RWPE1 (cell line): ENCODE data around the gene MADD.
A peak's percentile ranks its signal among the peaks of the same experiment; 100 is the strongest.

Experiments
- CTCF ChIA-PET: fragments of 350-600 bp; sonication (Branson Sonifier 250); formaldehyde crosslinking; extraction: SDS; loops from one replicate; lab custom pipeline; 2021; lab: Yijun Ruan, JAX
- POLR2A ChIA-PET: fragments of 400-600 bp; formaldehyde crosslinking; extraction: SDS; loops from one replicate; lab custom pipeline; 2020; ENCODE audit warnings: antibody characterized with exemption; ENCODE audit not compliant: low non-redundant PET; lab: Yijun Ruan, JAX
- DNase-seq: peaks from one replicate; pipeline ENCODE4 v3.0.0; 2012; ENCODE audit warnings: low spot score
- H3K27ac ChIP-seq: fragments of 450-650 bp; 2 replicates; pipeline ENCODE4 v1.5.1; 2017
- TF ChIP-seq, protein P1 (sequence below): fragments of 450-650 bp; conservative IDR thresholded peaks from 2 replicates; pipeline ENCODE4 v1.5.1; 2017; ENCODE audit warnings: low read depth, mild to moderate bottlenecking

MADD gene

DNA sequence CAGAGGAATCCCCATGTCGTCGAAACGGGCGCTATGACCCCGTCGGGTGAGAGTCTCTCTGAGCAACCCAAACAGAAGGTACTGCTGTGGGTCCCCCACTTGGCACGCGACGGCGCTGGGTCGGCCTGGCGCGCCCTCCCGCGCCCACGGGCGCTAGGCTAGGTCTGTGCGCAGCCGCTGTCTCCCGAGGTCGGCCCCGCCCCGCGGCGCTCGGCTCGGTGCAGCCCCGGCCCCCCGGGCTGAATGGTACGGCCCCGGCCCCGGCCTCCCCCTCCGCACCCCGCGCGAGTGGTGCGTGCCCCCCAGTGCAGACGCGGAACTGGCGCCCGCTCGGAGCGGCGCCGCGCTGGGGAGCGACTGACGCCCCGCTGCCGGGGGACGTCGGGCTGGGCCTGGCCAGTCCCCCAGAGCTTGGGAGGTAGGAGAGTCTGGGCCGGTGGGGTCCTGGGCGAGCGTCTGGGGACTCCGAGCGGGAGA is at the start of gene MADD:
Gene MADD, plus strand, starts transcription at position 305 of the 477 bp plus-strand sequence.
- CTCF ChIA-PET: no interaction called here
- TF ChIP-seq, protein P1, sequence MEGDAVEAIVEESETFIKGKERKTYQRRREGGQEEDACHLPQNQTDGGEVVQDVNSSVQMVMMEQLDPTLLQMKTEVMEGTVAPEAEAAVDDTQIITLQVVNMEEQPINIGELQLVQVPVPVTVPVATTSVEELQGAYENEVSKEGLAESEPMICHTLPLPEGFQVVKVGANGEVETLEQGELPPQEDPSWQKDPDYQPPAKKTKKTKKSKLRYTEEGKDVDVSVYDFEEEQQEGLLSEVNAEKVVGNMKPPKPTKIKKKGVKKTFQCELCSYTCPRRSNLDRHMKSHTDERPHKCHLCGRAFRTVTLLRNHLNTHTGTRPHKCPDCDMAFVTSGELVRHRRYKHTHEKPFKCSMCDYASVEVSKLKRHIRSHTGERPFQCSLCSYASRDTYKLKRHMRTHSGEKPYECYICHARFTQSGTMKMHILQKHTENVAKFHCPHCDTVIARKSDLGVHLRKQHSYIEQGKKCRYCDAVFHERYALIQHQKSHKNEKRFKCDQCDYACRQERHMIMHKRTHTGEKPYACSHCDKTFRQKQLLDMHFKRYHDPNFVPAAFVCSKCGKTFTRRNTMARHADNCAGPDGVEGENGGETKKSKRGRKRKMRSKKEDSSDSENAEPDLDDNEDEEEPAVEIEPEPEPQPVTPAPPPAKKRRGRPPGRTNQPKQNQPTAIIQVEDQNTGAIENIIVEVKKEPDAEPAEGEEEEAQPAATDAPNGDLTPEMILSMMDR: no peak
- POLR2A ChIA-PET: interaction anchor here (0.6 kb wide), 1 partner anchor 13 kb away, joined by 4 read pairs; no protein-coding TSS in a partner anchor
- H3K27ac ChIP-seq: peak within 1 kb of the TSS; percentile 92
- DNase-seq: peak; percentile 88

GRCh38 chr11:47220401-47220821 is 49.5 kb upstream of the MADD start:
- ChIA-PET POLR2A (interaction anchor here (0.9 kb wide), 1 partner anchor 13 kb away, joined by 5 read pairs; no protein-coding TSS in a partner anchor), CTCF (interaction anchor here (0.7 to 1.1 kb wide), 2 partner anchors 10 to 35 kb away, joined by 3 to 9 read pairs; no protein-coding TSS in a partner anchor)
- DNase-seq: no peak
- TF ChIP-seq, protein P1: no peak
- H3K27ac ChIP-seq: peak overlapping the region; percentile 57

- H3K27ac ChIP-seq: no peak overlapping the region
- CTCF ChIA-PET: no interaction called here
- POLR2A ChIA-PET: no interaction called here
- TF ChIP-seq, protein P1: no peak
- no peak for DNase-seq
Observed at GRCh38 chr11:47222696-47223095, 47.2 kb upstream of the MADD start.

- ChIA-PET POLR2A (no interaction called here), CTCF (no interaction called here)
- no peak for DNase-seq
- TF ChIP-seq, protein P1: no peak
- H3K27ac ChIP-seq: peak overlapping the region; percentile 32
Observed at GRCh38 chr11:47225552-47226400, 44.2 kb upstream of the MADD start.

GRCh38 chr11:47229161-47229560 is 40.8 kb upstream of the MADD start:
- no peak overlapping the region for H3K27ac ChIP-seq
- ChIA-PET POLR2A (interaction anchor here (0.7 kb wide), 1 partner anchor 30 kb away, joined by 4 read pairs; no protein-coding TSS in a partner anchor), CTCF (no interaction called here)
- TF ChIP-seq, protein P1: no peak
- DNase-seq: no peak

DNA sequence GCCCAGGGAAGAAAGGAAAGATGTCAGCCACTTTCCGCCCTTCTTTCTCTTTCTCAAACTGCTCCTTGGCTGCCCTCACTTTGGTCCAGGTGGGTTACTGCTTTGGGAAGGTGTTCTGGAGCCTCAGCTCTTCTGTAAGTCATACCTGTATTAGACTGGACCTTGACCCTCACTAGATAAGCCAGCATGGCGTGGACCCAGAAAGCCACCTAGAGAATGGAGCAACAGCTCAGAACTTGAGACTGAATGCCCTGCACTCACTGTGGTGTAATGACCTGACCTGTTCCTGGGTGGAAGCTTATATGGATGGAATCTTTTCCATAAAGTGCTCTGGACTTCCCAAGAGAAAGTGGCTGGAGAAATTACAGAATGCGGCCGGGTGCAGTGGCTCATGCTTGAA is 36.9 kb upstream of the MADD start:
- TF ChIP-seq, protein P1: no peak
- ChIA-PET CTCF (interaction anchor here (0.7 to 2.5 kb wide), 2 partner anchors 122 to 356 kb away, joined by 5 to 10 read pairs; no protein-coding TSS in a partner anchor), POLR2A (interaction anchor here (0.8 to 1.1 kb wide), 2 partner anchors 13 to 19 kb away, joined by 5 read pairs; no protein-coding TSS in a partner anchor)

More for the DNA sequence above, 36.9 kb upstream of the MADD start:
- DNase-seq: no peak
- peak overlapping the region; percentile 55 for H3K27ac ChIP-seq
